Ishikawa (cell line): ENCODE results near the gene SLC24A4.

Experiments used
- CEBPB ChIP-seq: IDR thresholded peaks from 2 replicates; pipeline ENCODE4 v1.6.1; 2012
- CREB1 ChIP-seq: IDR thresholded peaks from 2 replicates; pipeline ENCODE4 v1.6.1; 2012; ENCODE audit warnings: low read depth
- EGR1 ChIP-seq: IDR thresholded peaks from 2 replicates; pipeline ENCODE4 v1.6.1; 2012
- EP300 ChIP-seq: IDR thresholded peaks from 2 replicates; pipeline ENCODE4 v1.6.1; 2012; ENCODE audit warnings: borderline replicate concordance
- NFIC ChIP-seq: IDR thresholded peaks from 2 replicates; pipeline ENCODE4 v1.6.1; 2012
- RAD21 ChIP-seq: IDR thresholded peaks from 2 replicates; pipeline ENCODE4 v1.6.1; 2012; ENCODE audit warnings: low read depth
- TAF1 ChIP-seq: IDR thresholded peaks from 2 replicates; pipeline ENCODE4 v1.6.1; 2012; ENCODE audit warnings: low read depth, mild to moderate bottlenecking
- TCF12 ChIP-seq: IDR thresholded peaks from 2 replicates; pipeline ENCODE4 v1.6.1; 2012; ENCODE audit warnings: low read depth
- TEAD4 ChIP-seq: IDR thresholded peaks from 2 replicates; pipeline ENCODE4 v1.6.1; 2012
- YY1 ChIP-seq: IDR thresholded peaks from 2 replicates; pipeline ENCODE4 v1.6.1; 2012; ENCODE audit warnings: low read depth
- TF ChIP-seq, protein P1 (sequence below): IDR thresholded peaks from 2 replicates; pipeline ENCODE4 v1.6.1; 2012
- TF ChIP-seq, protein P2 (sequence below): IDR thresholded peaks from 2 replicates; pipeline ENCODE4 v1.6.1; 2012

DNA sequence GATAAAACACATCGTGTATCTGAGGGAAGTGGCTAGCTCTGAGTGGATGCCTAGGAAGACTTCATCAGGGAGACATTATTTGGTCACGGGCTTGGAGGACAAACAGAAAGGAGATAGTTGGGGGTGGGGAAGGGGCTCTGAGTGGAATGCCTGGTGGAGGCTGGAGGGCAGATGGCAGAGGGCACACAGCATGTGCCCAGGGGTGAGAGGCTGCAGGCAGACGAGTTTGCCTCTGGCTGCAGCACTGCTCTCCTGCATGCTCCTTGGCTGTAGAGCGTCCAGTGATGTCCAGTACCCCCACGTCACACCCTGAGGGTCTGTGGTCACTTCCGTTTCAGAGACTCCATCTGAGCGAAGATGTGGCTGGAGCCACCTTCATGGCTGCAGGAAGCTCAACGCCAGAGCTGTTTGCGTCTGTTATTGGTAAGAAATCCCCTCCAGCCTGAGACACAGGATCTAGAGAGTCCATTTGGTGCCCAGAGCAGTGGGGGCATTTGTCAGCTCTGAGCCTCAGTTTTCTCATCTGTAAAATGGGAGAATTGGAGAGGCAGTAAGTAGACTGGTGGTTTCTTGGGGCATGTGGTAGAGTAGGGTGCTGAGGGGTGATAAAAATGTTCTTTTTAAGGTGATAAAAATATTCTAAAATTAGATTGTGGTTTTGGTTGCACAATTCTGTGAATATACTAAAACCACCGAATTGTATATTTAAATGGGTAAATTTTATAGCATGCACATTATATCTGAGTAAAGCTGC, 119.0 kb downstream of the SLC24A4 start:
- TF ChIP-seq CEBPB (no peak), EP300 (no peak), YY1 (no peak), RAD21 (no peak), TEAD4 (no peak), TAF1 (no peak), TCF12 (no peak), CREB1 (no peak), NFIC (no peak), EGR1 (no peak)
- TF ChIP-seq, protein P1, sequence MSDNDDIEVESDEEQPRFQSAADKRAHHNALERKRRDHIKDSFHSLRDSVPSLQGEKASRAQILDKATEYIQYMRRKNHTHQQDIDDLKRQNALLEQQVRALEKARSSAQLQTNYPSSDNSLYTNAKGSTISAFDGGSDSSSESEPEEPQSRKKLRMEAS = no peak
- TF ChIP-seq, protein P2, sequence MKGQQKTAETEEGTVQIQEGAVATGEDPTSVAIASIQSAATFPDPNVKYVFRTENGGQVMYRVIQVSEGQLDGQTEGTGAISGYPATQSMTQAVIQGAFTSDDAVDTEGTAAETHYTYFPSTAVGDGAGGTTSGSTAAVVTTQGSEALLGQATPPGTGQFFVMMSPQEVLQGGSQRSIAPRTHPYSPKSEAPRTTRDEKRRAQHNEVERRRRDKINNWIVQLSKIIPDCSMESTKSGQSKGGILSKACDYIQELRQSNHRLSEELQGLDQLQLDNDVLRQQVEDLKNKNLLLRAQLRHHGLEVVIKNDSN = no peak
